HepG2 (cell line): Measurements from ENCODE around the gene MAPK11. TPM values are rescaled to one million over a fixed set of nuclear protein-coding genes. Genes with fewer than 3 reads are reported as not detected.

Source experiments
- ATM ChIP-seq: fragments of 450-650 bp; IDR thresholded peaks from 2 replicates; pipeline ENCODE4 v1.7.1; 2017; ENCODE audit warnings: mild to moderate bottlenecking, borderline replicate concordance
- CBFB ChIP-seq: sonication (generic); formaldehyde crosslinking; IDR thresholded peaks from 2 replicates; pipeline ENCODE4 v1.4.0; 2020; ENCODE audit warnings: missing genetic modification reagents
- CBX5 ChIP-seq: sonication (generic); formaldehyde crosslinking; IDR thresholded peaks from 2 replicates; pipeline ENCODE4 v1.4.0; 2020; ENCODE audit warnings: missing genetic modification reagents, borderline replicate concordance
- FOXC1 ChIP-seq: sonication (generic); formaldehyde crosslinking; IDR thresholded peaks from 2 replicates; pipeline ENCODE4 v1.8.0; 2022; ENCODE audit warnings: mild to moderate bottlenecking, missing genetic modification reagents, borderline replicate concordance
- GPN1 ChIP-seq: sonication (generic); formaldehyde crosslinking; IDR thresholded peaks from 2 replicates; pipeline ENCODE4 v1.5.1; 2020; ENCODE audit warnings: missing genetic modification reagents, borderline replicate concordance
- GTF2F1 ChIP-seq: fragments of 150-350 bp; IDR thresholded peaks from 2 replicates; pipeline ENCODE4 v1.6.1; 2014; ENCODE audit warnings: low read length
- GZF1 ChIP-seq: sonication (generic); formaldehyde crosslinking; IDR thresholded peaks from 2 replicates; pipeline ENCODE4 v1.5.1; 2020; ENCODE audit warnings: mild to moderate bottlenecking, missing genetic modification reagents
- HMG20A ChIP-seq: IDR thresholded peaks from 2 replicates; pipeline ENCODE4 v1.6.1; 2016; ENCODE audit warnings: borderline replicate concordance
- HNRNPUL1 ChIP-seq: fragments of 200-400 bp; formaldehyde crosslinking; IDR thresholded peaks from 2 replicates; pipeline ENCODE4 v1.6.1; 2017; ENCODE audit warnings: low read depth, mild to moderate bottlenecking, low read length, moderate library complexity
- JDP2 ChIP-seq: sonication (generic); formaldehyde crosslinking; IDR thresholded peaks from 2 replicates; pipeline ENCODE4 v1.8.1; 2022; ENCODE audit warnings: missing genetic modification reagents, borderline replicate concordance
- LCORL ChIP-seq, 2 experiments: fragments of 450-650 bp in 1 of 2; sonication (generic) in 1 of 2; formaldehyde crosslinking in 1 of 2; IDR thresholded peaks; 2 replicates each; pipeline versions ENCODE4 v1.5.0 to v1.6.1; 2017 to 2020; ENCODE audit warnings: antibody characterized with exemption in 1 of 2, missing genetic modification reagents in 1 of 2
- NR3C1 ChIP-seq: sonication (generic); formaldehyde crosslinking; IDR thresholded peaks from 2 replicates; pipeline ENCODE4 v1.4.0; 2020; ENCODE audit warnings: missing genetic modification reagents
- RFXANK ChIP-seq: IDR thresholded peaks from 2 replicates; pipeline ENCODE4 v1.6.1; 2016
- RFXAP ChIP-seq: sonication (generic); formaldehyde crosslinking; IDR thresholded peaks from 2 replicates; pipeline ENCODE4 v1.4.0; 2020; ENCODE audit warnings: missing genetic modification reagents, borderline replicate concordance
- SP140L ChIP-seq: sonication (generic); formaldehyde crosslinking; IDR thresholded peaks from 2 replicates; pipeline ENCODE4 v1.4.0; 2020; ENCODE audit warnings: missing genetic modification reagents, borderline replicate concordance
- ZNF253 ChIP-seq: sonication (generic); formaldehyde crosslinking; IDR thresholded peaks from 2 replicates; pipeline ENCODE4 v1.8.0; 2022; ENCODE audit warnings: mild to moderate bottlenecking, missing genetic modification reagents, borderline replicate concordance
- ZNF607 ChIP-seq: sonication (generic); formaldehyde crosslinking; IDR thresholded peaks from 2 replicates; pipeline ENCODE4 v1.5.1; 2020; ENCODE audit warnings: missing genetic modification reagents, mild to moderate bottlenecking, borderline replicate concordance
- ZNF747 ChIP-seq: sonication (generic); formaldehyde crosslinking; IDR thresholded peaks from 2 replicates; pipeline ENCODE4 v1.8.1; 2023; ENCODE audit warnings: missing genetic modification reagents, mild to moderate bottlenecking, borderline replicate concordance
- ZNF788 ChIP-seq: sonication (generic); formaldehyde crosslinking; IDR thresholded peaks from 2 replicates; pipeline ENCODE4 v1.5.0; 2020; ENCODE audit warnings: mild to moderate bottlenecking, missing genetic modification reagents, borderline replicate concordance
- ZNF839 ChIP-seq: sonication (generic); formaldehyde crosslinking; IDR thresholded peaks from 2 replicates; pipeline ENCODE4 v1.4.0; 2020; ENCODE audit warnings: missing genetic modification reagents, mild to moderate bottlenecking, borderline replicate concordance
- polyA plus RNA-seq, 8 experiments: library from polyadenylated mRNA; depleted of rRNA in 3 of 8; stranded (reverse) in 7 of 8; unstranded in 1 of 8; fragments of >200 nt; fragmentation: Illumina TruSeq in 4 of 8; extraction: Trizol in 4 of 8; gene quantifications; 2 replicates each; pipeline versions ENCODE4 v1.2.1 to v1.2.3, GENCODE V29; 2011 to 2016; ENCODE audit warnings: low read depth in 4 of 8, missing spikeins in 1 of 8, mixed read lengths in 1 of 8; ENCODE audit not compliant: insufficient read depth in 1 of 8
- total RNA-seq, 5 experiments: library from RNA; depleted of rRNA; stranded (reverse); fragments of >200 nt; fragmentation: Illumina TruSeq; extraction: Trizol; gene quantifications; 2 replicates each; pipeline ENCODE4 v1.2.3, GENCODE V29; 2016; ENCODE audit warnings: low read depth in 1 of 5
- TF ChIP-seq, protein P1 (sequence below): sonication (generic); formaldehyde crosslinking; IDR thresholded peaks from 2 replicates; pipeline ENCODE4 v1.9.0; 2021; ENCODE audit warnings: missing genetic modification reagents, mild to moderate bottlenecking, borderline replicate concordance
- TF ChIP-seq, protein P2 (sequence below): sonication (generic); formaldehyde crosslinking; IDR thresholded peaks from 2 replicates; pipeline ENCODE4 v1.8.1; 2023; ENCODE audit warnings: mild to moderate bottlenecking, missing genetic modification reagents, borderline replicate concordance
- TF ChIP-seq, protein P3 (sequence below): sonication (generic); formaldehyde crosslinking; IDR thresholded peaks from 2 replicates; pipeline ENCODE4 v1.4.0; 2020; ENCODE audit warnings: mild to moderate bottlenecking, missing genetic modification reagents, borderline replicate concordance
- TF ChIP-seq, protein P4 (sequence below): sonication (generic); formaldehyde crosslinking; IDR thresholded peaks from 2 replicates; pipeline ENCODE4 v1.4.0; 2020; ENCODE audit warnings: mild to moderate bottlenecking, missing genetic modification reagents

MAPK11 gene
- total and polyA plus RNA-seq, 2 of the 13 experiments (the other 11 are each of a cell fraction or from before 2014, with no cell fraction given) = 0.15 to 0.17 TPM

DNA sequence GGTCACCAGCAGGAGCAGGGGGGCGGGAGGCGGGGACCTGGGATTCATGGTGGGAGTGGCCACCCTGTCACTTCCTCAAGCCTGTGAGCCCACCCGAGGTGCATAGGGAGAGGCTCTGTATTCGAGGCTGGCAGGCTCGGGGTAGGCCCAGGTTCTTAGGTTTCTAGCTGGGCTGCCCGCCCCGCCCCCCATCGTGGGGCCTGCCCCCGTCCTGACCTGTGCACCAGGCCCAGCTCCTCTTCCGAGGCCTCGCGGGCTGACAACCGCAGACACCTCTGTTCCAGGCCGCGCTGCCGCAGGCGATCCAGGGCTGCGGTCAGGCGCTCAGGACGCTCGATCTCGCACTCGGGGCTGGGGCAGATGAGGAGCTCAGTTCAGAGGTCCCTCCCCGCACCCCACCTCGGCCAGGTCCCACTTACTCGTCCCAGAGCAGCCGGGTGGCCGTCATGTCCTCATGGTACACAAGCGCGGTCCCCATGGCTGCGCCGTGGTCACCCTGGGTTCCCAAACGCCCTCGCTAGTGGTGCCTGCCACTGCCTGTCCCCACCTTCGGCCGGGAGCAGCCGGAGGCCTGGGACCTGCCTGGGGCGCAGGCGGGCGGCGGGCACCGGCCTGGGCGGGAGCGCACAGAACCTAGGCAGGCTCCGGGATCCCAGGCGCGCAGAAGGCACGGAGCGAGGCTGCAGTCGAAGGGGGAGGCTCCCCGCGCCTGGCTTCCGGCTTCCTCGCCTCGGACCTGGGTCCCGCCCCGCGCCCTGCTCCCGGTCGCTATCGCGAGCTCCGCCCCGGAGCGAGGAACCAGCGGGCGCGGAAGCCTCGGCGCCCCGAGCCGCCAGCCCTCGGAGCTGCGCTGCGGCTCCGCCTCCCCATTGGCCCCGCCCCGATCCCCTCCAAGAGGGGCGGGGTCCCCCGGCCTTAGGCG lies 19.4 kb downstream of the MAPK11 start, which contains the start of gene HDAC10 (continued):
- no peak for TF ChIP-seq GZF1 (CRISPR knock-in tag)
- TF ChIP-seq, protein P1, sequence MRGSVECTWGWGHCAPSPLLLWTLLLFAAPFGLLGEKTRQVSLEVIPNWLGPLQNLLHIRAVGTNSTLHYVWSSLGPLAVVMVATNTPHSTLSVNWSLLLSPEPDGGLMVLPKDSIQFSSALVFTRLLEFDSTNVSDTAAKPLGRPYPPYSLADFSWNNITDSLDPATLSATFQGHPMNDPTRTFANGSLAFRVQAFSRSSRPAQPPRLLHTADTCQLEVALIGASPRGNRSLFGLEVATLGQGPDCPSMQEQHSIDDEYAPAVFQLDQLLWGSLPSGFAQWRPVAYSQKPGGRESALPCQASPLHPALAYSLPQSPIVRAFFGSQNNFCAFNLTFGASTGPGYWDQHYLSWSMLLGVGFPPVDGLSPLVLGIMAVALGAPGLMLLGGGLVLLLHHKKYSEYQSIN (CRISPR knock-in tag) = no peak
- no peak for TF ChIP-seq GTF2F1
- no peak for TF ChIP-seq SP140L
- TF ChIP-seq NR3C1 (CRISPR knock-in tag) = no peak
- TF ChIP-seq JDP2 (CRISPR knock-in tag) = no peak
- no peak for TF ChIP-seq CBX5 (CRISPR knock-in tag)
- TF ChIP-seq ZNF253 = 0 out of 2 replicates have a peak, but pooled peaks have one; percentile 63
- no peak for TF ChIP-seq GPN1
- TF ChIP-seq RFXANK = no peak
- no peak for TF ChIP-seq HMG20A (CRISPR knock-in tag)
- TF ChIP-seq RFXAP (CRISPR knock-in tag) = no peak
- no peak for TF ChIP-seq ATM
- TF ChIP-seq, protein P2, sequence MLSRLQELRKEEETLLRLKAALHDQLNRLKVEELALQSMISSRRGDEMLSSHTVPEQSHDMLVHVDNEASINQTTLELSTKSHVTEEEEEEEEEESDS (CRISPR knock-in tag) = no peak
- TF ChIP-seq, protein P3, sequence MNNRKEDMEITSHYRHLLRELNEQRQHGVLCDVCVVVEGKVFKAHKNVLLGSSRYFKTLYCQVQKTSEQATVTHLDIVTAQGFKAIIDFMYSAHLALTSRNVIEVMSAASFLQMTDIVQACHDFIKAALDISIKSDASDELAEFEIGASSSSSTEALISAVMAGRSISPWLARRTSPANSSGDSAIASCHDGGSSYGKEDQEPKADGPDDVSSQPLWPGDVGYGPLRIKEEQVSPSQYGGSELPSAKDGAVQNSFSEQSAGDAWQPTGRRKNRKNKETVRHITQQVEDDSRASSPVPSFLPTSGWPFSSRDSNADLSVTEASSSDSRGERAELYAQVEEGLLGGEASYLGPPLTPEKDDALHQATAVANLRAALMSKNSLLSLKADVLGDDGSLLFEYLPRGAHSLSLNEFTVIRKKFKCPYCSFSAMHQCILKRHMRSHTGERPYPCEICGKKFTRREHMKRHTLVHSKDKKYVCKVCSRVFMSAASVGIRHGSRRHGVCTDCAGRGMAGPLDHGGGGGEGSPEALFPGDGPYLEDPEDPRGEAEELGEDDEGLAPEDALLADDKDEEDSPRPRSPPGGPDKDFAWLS (CRISPR knock-in tag) = 0 out of 2 replicates have a peak, but pooled peaks have one; percentile 29
- peak; percentile 77 for TF ChIP-seq FOXC1 (CRISPR knock-in tag)
- TF ChIP-seq, protein P4, sequence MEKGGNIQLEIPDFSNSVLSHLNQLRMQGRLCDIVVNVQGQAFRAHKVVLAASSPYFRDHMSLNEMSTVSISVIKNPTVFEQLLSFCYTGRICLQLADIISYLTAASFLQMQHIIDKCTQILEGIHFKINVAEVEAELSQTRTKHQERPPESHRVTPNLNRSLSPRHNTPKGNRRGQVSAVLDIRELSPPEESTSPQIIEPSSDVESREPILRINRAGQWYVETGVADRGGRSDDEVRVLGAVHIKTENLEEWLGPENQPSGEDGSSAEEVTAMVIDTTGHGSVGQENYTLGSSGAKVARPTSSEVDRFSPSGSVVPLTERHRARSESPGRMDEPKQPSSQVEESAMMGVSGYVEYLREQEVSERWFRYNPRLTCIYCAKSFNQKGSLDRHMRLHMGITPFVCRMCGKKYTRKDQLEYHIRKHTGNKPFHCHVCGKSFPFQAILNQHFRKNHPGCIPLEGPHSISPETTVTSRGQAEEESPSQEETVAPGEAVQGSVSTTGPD (CRISPR knock-in tag) = no peak
- peak; percentile 18; the same call in 1 of the 2 replicates for TF ChIP-seq CBFB (CRISPR knock-in tag)
- peak; percentile 41; the same call in 1 of the 2 replicates for TF ChIP-seq ZNF607 (CRISPR knock-in tag)
- no peak for TF ChIP-seq HNRNPUL1
- no peak; the same call in none of the 2 replicates for TF ChIP-seq ZNF788 (CRISPR knock-in tag)
- no peak for TF ChIP-seq LCORL (IDR thresholded peaks at IDR 0.05)
- peak; percentile 85 for TF ChIP-seq LCORL (CRISPR knock-in tag; IDR thresholded peaks at IDR 0.05)
- TF ChIP-seq ZNF747 (CRISPR knock-in tag) = peak; percentile 74; the same call in 1 of the 2 replicates
- no peak for TF ChIP-seq ZNF839
